Osteoblast (primary cell): ENCODE data around the gene PROX2. TPM values are rescaled to one million over a fixed set of nuclear protein-coding genes. Genes with fewer than 3 reads are reported as not detected.
A peak's percentile ranks its signal among the peaks of the same experiment; 100 is the strongest.

ENCODE experiments used
- DNase-seq: peaks from one replicate; pipeline ENCODE4 v3.0.0; 2011; ENCODE audit warnings: low spot score, mixed read lengths; ENCODE audit not compliant: insufficient read length; ENCODE audit errors: missing footprints
- H2AFZ ChIP-seq: 2 replicates; pipeline ENCODE4 v1.6.0; 2011; ENCODE audit warnings: mild to moderate bottlenecking, low read length
- H3K27ac ChIP-seq: 2 replicates; pipeline ENCODE4 v1.5.1; 2011; ENCODE audit warnings: mild to moderate bottlenecking, low read depth, low read length, moderate library complexity
- H3K27me3 ChIP-seq: 2 replicates; pipeline ENCODE4 v1.6.0; 2012; ENCODE audit warnings: mild to moderate bottlenecking, control low read depth, inconsistent platforms, low read length, moderate library complexity; ENCODE audit not compliant: insufficient read depth
- H3K36me3 ChIP-seq: 2 replicates; pipeline ENCODE4 v1.5.1; 2011; ENCODE audit warnings: mild to moderate bottlenecking, low read length, control low read depth, moderate library complexity; ENCODE audit not compliant: insufficient read depth
- H3K4me1 ChIP-seq: 2 replicates; pipeline ENCODE4 v1.5.1; 2011; ENCODE audit warnings: mild to moderate bottlenecking, low read length, control low read depth, moderate library complexity; ENCODE audit not compliant: insufficient read depth
- H3K4me2 ChIP-seq: 2 replicates; pipeline ENCODE4 v1.6.0; 2011; ENCODE audit warnings: mild to moderate bottlenecking, low read length; ENCODE audit not compliant: insufficient read depth
- H3K4me3 ChIP-seq: fragments of 200-600 bp; sonication (generic); 3 replicates; pipeline ENCODE4 v1.5.1; 2012; ENCODE audit warnings: mild to moderate bottlenecking, low read length, inconsistent platforms; ENCODE audit not compliant: insufficient read depth
- H3K79me2 ChIP-seq: 2 replicates; pipeline ENCODE4 v1.6.0; 2012; ENCODE audit warnings: mild to moderate bottlenecking, low read length, control low read depth, inconsistent platforms; ENCODE audit not compliant: insufficient read depth
- H3K9me3 ChIP-seq: 2 replicates; pipeline ENCODE4 v1.5.1; 2011; ENCODE audit warnings: low read depth, low read length, control low read depth
- H4K20me1 ChIP-seq: 2 replicates; pipeline ENCODE4 v1.6.0; 2012; ENCODE audit warnings: mild to moderate bottlenecking, low read length, control low read depth; ENCODE audit not compliant: insufficient read depth
- CTCF ChIP-seq: IDR thresholded peaks from 2 replicates; pipeline ENCODE4 v1.5.1; 2011; ENCODE audit warnings: mild to moderate bottlenecking, low read depth, low read length, moderate library complexity; ENCODE audit errors: extremely low read depth
- total RNA-seq: library from RNA; depleted of rRNA; stranded (reverse); fragments of >200 nt; gene quantifications from 2 replicates; pipeline ENCODE4 v1.2.3, GENCODE V29; 2012

PROX2 gene
- total RNA-seq, 1 donor, result not detected

GRCh38 chr14:74918380-74918779 lies 42.4 kb upstream of the PROX2 start:
- Histone ChIP-seq H3K27ac (no peak overlapping the region), H4K20me1 (no peaks in the 10 kb centered on the region), H3K4me2 (no peak overlapping the region), H3K27me3 (no peaks in the 10 kb centered on the region), H3K36me3 (no peaks in the 10 kb centered on the region), H3K9me3 (no peaks in the 10 kb centered on the region), H2AFZ (no peak overlapping the region), H3K4me1 (peaks cover 14% of the 10 kb centered on the region), H3K4me3 (no peak overlapping the region), H3K79me2 (no peaks in the 10 kb centered on the region)
- no peak for TF ChIP-seq CTCF
- DNase-seq, result no peak

- no peak for TF ChIP-seq CTCF
- Histone ChIP-seq H3K79me2 (no peaks in the 10 kb centered on the region), H3K27ac (no peak overlapping the region), H3K27me3 (no peaks in the 10 kb centered on the region), H2AFZ (peak overlapping the region; percentile 10), H3K4me1 (peaks cover 12% of the 10 kb centered on the region), H3K4me2 (no peak overlapping the region), H4K20me1 (no peaks in the 10 kb centered on the region), H3K4me3 (no peak overlapping the region), H3K36me3 (no peaks in the 10 kb centered on the region), H3K9me3 (no peaks in the 10 kb centered on the region)
- peak; percentile 56 for DNase-seq
Measured at GRCh38 chr14:74917646-74918081, 41.7 kb upstream of the PROX2 start.

DNA sequence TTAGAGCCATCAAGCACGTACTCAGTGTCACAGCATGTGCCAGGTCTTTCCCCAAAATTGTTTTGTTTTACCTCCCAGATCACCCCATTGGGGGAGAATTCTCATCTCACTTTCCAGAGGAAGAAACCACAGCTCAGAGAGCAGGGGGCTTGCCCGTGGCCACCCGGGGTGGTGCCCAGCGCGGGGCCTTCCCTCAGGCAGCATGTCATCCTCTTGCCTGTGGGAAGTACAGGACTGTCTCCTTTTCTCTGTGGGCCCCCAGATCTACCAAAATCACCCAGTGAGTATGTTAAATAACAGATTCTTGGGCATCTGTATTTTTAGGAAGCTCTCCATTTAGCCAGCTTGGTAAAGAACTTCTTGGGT lies 41.2 kb upstream of the PROX2 start:
- Histone ChIP-seq H3K9me3 (no peaks in the 10 kb centered on the region), H3K36me3 (no peaks in the 10 kb centered on the region)
- TF ChIP-seq CTCF, result no peak

GRCh38 chr14:74915826-74916225 lies 39.9 kb upstream of the PROX2 start:
- no peak overlapping the region for H3K27ac ChIP-seq
- H3K27me3 ChIP-seq, result no peaks in the 10 kb centered on the region
- peak; percentile 55 for DNase-seq
- no peak overlapping the region for H2AFZ ChIP-seq
- no peak for TF ChIP-seq CTCF
- no peaks in the 10 kb centered on the region for H3K36me3 ChIP-seq
- H3K4me3 ChIP-seq, result no peak overlapping the region
- peaks cover 9% of the 10 kb centered on the region for H3K4me1 ChIP-seq
- H3K4me2 ChIP-seq, result no peak overlapping the region
- no peaks in the 10 kb centered on the region for H3K9me3 ChIP-seq
- no peaks in the 10 kb centered on the region for H3K79me2 ChIP-seq
- H4K20me1 ChIP-seq, result no peaks in the 10 kb centered on the region

More for the DNA sequence above, 41.2 kb upstream of the PROX2 start:
- Histone ChIP-seq H3K27me3 (no peaks in the 10 kb centered on the region), H3K79me2 (no peaks in the 10 kb centered on the region), H3K27ac (no peak overlapping the region), H2AFZ (no peak overlapping the region), H3K4me2 (no peak overlapping the region), H3K4me3 (no peak overlapping the region), H4K20me1 (no peaks in the 10 kb centered on the region), H3K4me1 (peaks cover 9% of the 10 kb centered on the region)
- no peak for DNase-seq
